ENCODE results near the gene BICDL2.

The BICDL2 gene

DNA sequence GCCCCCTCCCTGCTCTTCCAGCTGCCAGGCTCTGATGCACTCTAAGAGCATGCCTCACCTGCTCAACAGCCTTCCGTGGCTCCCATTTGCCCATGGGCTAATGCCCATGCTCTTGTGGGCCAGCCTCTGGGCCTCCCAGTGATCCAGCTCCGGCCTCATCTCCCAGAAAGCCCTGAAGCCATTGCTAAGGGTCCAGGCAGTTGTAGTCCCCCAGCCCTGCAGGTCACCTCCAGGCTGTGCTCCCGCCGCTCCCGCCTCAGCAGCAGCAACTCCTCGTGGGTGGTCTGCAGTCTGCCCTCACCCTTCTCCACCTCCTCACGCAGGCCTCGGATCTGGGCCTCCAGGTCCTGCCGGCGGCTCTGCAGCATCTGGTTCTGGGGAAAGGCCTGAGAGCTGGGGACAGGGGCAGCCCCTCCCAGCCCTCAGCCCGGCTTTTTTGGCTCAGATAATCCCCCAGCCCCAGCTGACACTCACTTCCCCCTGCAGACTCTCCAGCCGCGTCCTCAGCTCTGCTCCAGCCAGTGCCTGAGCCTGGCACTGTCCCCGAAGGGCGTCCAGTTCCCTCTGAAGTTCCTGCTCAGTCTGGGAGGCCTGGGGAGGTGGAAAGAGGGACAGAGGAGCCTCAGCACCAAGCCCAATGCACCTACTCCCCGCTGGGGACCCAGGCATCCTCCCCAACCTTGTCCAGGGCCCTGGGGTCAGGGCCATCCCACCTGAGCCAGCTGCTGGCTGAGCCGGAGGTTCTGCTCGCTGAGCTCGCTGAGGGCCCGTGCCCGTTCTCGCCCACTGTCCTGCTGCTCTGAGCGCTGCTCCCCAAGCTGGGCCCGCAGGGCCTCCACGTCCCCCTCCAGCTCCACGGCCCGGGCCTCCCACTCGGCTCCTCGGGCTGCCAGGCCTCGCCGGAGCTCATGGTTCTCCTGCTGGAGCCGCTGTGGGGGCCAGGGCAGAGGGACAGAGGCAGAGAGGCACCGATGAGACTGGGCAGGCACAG lies 6.2 kb downstream of the BICDL2 start:
- H3K36me3 ChIP-seq (ENCODE audit: control insufficient read depth, insufficient read depth, low read length): peaks cover 18% of the 10 kb centered on the region
- 89 to 93% methylated on average over 23 to 31 of the region's 33 CpGs for WGBS, 2 experiments (ENCODE audit: insufficient coverage in 2 of 2)
- peaks cover 8% of the 10 kb centered on the region for H3K4me1 ChIP-seq (ENCODE audit: control insufficient read depth, insufficient read depth, low read length, poor library complexity, severe bottlenecking)
- no peak overlapping the region for H3K4me3 ChIP-seq (ENCODE audit: extremely low read depth, insufficient read depth, low read length, poor library complexity, severe bottlenecking)
- no peaks in the 10 kb centered on the region for H3K9me3 ChIP-seq (ENCODE audit: control insufficient read depth, low read length)
- H3K27ac ChIP-seq (ENCODE audit: low read depth, low read length, severe bottlenecking): no peak overlapping the region

DNA sequence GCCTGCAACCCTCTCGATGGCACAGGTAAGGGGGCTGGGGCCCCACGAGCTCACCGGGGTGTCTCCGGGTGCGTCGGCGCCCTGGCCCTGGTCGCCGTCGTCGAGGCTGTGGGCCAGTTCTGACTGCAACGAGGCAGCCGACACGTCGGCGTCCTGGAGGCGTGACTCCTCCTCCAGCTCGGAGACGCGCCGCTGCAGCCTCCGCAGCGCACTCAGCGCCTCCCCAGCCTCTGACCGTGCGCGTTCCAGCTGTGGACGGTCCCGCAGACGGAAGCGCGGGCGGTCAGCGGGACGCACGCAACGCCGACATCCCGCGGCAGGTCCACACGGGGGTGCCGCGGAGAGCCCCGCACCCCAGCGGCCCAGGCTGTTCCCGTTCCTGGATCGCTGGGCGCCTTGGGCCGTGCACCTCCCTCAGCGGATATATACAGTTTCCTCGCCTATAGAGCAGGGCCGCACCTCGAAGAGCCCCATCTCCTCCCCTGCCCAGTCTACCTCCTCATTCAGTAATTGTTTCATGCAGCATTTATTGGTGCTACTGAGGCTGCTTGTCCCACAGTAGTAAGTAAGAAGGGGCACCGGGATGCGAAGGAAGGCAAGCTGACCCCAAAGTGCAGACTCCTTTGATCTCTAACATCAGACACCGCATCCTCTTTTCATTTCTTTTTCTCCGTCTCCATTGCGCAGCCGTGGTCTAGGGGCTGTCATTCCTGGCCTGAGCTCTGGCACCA lies 7.1 kb downstream of the BICDL2 start:
- H3K9me3 ChIP-seq (ENCODE audit: control insufficient read depth, low read length): no peaks in the 10 kb centered on the region
- H3K27ac ChIP-seq (ENCODE audit: low read depth, low read length, severe bottlenecking): no peak overlapping the region
- peaks cover 20% of the 10 kb centered on the region for H3K36me3 ChIP-seq (ENCODE audit: control insufficient read depth, insufficient read depth, low read length)
- peaks cover 8% of the 10 kb centered on the region for H3K4me1 ChIP-seq (ENCODE audit: control insufficient read depth, insufficient read depth, low read length, poor library complexity, severe bottlenecking)
- WGBS, 2 experiments (ENCODE audit: insufficient coverage in 2 of 2): 88 to 89% methylated on average over 57 to 59 of the region's 59 CpGs
- no peak overlapping the region for H3K4me3 ChIP-seq (ENCODE audit: extremely low read depth, insufficient read depth, low read length, poor library complexity, severe bottlenecking)

DNA sequence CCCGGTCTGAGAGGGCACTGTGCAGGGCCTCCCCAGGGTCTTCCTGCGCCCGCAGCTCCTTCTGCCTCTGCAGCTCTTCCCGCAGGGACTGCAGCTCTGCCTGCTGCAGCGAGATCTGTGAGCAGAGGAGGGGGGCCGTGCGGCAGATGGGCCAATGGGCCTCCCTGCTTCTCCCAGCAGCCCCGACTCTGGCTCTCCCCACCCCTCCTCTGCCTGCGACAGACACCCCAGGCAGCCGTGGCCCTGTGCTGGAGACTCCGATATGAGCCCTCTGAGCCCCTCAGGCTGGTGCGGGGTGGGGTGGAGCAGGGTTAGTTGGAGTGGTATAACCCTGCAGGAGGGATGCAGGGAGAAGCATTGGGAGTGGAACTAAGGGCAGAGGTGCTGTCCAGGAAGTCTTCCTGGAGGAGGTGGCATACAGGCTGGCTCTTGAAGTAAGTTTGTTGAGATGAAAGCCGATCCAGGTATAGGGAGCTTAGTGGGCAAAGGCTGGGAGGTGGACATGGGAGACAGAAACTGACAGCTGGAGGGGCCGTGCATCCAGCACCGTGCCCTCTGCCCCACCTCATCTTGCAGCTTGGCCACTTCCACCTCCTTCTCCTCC lies 7.9 kb downstream of the BICDL2 start:
- Histone ChIP-seq H3K4me3 (ENCODE audit: extremely low read depth, insufficient read depth, low read length, poor library complexity, severe bottlenecking) (no peak overlapping the region), H3K4me1 (ENCODE audit: control insufficient read depth, insufficient read depth, low read length, poor library complexity, severe bottlenecking) (peaks cover 8% of the 10 kb centered on the region), H3K9me3 (ENCODE audit: control insufficient read depth, low read length) (no peaks in the 10 kb centered on the region), H3K27ac (ENCODE audit: low read depth, low read length, severe bottlenecking) (no peak overlapping the region), H3K36me3 (ENCODE audit: control insufficient read depth, insufficient read depth, low read length) (peaks cover 20% of the 10 kb centered on the region)
- WGBS, 2 experiments (ENCODE audit: insufficient coverage in 2 of 2): 70 to 75% methylated on average over 6 to 13 of the region's 15 CpGs

DNA sequence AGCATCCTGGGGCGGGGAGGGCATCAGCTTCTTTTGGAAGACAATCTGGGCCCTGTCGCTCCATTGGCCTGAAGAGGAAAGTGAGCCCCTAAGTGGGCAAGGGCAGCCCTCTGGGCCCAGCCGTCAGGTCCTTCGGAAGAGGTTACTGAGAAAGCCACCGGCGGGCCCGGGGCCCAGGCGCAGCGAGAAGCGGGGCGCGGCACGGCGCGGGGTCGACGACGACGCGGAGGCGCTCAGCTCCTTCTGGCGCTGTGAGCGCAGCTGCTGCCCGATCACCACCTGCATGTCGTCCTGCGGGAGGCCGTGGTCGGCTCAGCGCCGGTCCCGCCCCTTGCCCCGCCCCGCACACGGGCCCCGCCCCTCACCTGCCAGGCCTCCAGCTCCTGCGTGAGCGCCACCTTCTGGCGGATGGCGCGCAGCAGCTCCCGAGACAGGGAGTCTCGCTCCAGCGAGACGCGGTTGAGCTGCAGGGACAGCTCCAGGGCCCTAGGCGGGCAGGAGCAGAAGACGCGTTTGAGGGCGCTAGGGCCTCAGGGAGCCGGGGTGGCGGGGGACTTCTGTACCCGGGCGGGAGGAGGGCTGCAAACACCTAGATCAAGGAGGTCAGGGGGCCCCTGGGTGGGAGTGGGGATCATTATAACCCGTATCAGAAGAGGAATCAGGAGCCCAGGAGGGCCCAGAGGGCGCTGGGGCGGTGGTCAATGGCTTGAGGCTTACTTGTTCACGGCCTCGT lies 8.6 kb downstream of the BICDL2 start:
- H3K36me3 ChIP-seq (ENCODE audit: control insufficient read depth, insufficient read depth, low read length): peaks cover 24% of the 10 kb centered on the region
- H3K27ac ChIP-seq (ENCODE audit: low read depth, low read length, severe bottlenecking): peak overlapping the region; percentile 23
- peaks cover 12% of the 10 kb centered on the region for H3K4me1 ChIP-seq (ENCODE audit: control insufficient read depth, insufficient read depth, low read length, poor library complexity, severe bottlenecking)
- WGBS, 2 experiments (ENCODE audit: insufficient coverage in 2 of 2): 9 to 12% methylated on average over 48 to 53 of the region's 58 CpGs
- no peaks in the 10 kb centered on the region for H3K9me3 ChIP-seq (ENCODE audit: control insufficient read depth, low read length)
- no peak overlapping the region for H3K4me3 ChIP-seq (ENCODE audit: extremely low read depth, insufficient read depth, low read length, poor library complexity, severe bottlenecking)

DNA sequence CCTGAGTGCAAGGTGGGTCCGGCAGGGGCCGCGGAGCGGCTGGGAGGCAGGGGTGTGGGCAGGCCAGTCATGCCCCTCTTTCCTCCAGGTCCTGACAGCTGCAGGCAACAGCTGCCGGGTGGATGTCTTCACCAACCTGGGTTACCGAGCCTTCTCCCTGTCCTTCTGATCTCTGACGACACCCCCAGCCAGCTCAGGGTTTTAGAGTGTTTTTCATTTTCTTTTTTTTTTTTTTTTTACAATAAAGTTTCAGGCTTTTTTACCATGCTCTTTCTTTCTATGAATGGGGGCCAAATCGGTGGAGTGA lies 9.3 kb downstream of the BICDL2 start:
- Histone ChIP-seq H3K4me1 (ENCODE audit: control insufficient read depth, insufficient read depth, low read length, poor library complexity, severe bottlenecking) (peaks cover 18% of the 10 kb centered on the region), H3K27ac (ENCODE audit: low read depth, low read length, severe bottlenecking) (no peak overlapping the region), H3K9me3 (ENCODE audit: control insufficient read depth, low read length) (no peaks in the 10 kb centered on the region), H3K4me3 (ENCODE audit: extremely low read depth, insufficient read depth, low read length, poor library complexity, severe bottlenecking) (no peak overlapping the region), H3K36me3 (ENCODE audit: control insufficient read depth, insufficient read depth, low read length) (peaks cover 28% of the 10 kb centered on the region)
- 98% methylated on average over 5 of the region's 8 CpGs; no CpG with 5 or more reads in 1 of the 2 experiments for WGBS, 2 experiments (ENCODE audit: insufficient coverage in 2 of 2)

DNA sequence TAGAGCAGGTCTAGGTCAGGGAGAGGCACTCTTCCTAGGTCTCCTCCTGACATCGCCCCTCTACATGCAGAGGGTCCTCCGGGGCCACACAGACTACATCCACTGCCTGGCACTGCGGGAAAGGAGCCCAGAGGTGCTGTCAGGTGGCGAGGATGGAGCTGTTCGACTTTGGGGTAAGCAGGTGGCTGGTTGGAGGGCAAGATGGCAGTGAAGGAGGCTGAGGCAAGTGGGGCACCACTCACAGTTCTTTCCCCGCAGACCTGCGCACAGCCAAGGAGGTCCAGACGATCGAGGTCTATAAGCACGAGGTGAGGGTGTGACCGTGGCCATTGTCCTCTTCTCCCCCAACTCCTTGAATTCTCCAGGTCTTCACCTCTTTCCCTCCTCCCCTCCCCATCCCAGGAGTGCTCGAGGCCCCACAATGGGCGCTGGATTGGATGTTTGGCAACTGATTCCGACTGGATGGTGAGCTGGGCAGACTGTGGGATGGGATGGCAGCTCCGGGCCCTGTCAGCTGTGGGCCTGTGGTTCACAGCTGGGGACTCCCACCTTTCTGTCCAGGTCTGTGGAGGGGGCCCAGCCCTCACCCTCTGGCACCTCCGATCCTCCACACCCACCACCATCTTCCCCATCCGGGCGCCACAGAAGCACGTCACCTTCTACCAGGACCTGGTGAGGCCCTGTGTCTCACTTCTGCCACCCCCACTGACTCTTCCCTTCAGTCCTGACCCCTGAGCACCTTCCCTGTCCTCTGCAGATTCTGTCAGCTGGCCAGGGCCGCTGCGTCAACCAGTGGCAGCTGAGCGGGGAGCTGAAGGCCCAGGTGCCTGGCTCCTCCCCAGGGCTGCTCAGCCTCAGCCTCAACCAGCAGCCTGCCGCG lies 9.9 kb downstream of the BICDL2 start:
- Histone ChIP-seq H3K9me3 (ENCODE audit: control insufficient read depth, low read length) (no peaks in the 10 kb centered on the region), H3K27ac (ENCODE audit: low read depth, low read length, severe bottlenecking) (no peak overlapping the region), H3K36me3 (ENCODE audit: control insufficient read depth, insufficient read depth, low read length) (peaks cover 31% of the 10 kb centered on the region), H3K4me1 (ENCODE audit: control insufficient read depth, insufficient read depth, low read length, poor library complexity, severe bottlenecking) (peaks cover 18% of the 10 kb centered on the region), H3K4me3 (ENCODE audit: extremely low read depth, insufficient read depth, low read length, poor library complexity, severe bottlenecking) (no peak overlapping the region)
- WGBS, 2 experiments (ENCODE audit: insufficient coverage in 2 of 2): 95 to 98% methylated on average over 15 to 22 of the region's 24 CpGs

DNA sequence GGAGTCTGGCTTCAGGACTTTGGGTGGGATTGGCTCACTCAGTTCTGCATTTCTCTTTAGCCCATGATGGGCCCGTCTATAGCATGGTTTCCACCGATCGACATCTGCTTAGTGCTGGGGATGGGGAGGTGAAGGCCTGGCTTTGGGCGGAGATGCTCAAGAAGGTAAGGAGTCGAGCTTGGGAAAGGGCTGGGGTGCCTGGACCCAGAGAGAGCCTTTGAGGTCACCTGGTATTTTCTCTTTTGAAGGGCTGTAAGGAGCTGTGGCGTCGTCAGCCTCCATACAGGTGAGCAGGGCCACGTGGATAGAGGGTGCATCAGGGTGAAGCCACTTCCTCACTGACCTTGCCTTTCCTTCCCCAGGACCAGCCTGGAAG lies 10.8 kb downstream of the BICDL2 start:
- Histone ChIP-seq H3K4me3 (ENCODE audit: extremely low read depth, insufficient read depth, low read length, poor library complexity, severe bottlenecking) (no peak overlapping the region), H3K27ac (ENCODE audit: low read depth, low read length, severe bottlenecking) (no peak overlapping the region), H3K9me3 (ENCODE audit: control insufficient read depth, low read length) (no peaks in the 10 kb centered on the region), H3K36me3 (ENCODE audit: control insufficient read depth, insufficient read depth, low read length) (peaks cover 36% of the 10 kb centered on the region), H3K4me1 (ENCODE audit: control insufficient read depth, insufficient read depth, low read length, poor library complexity, severe bottlenecking) (peaks cover 18% of the 10 kb centered on the region)
- WGBS, 2 experiments (ENCODE audit: insufficient coverage in 2 of 2): 93 to 95% methylated on average over 8 of the region's 8 CpGs

DNA sequence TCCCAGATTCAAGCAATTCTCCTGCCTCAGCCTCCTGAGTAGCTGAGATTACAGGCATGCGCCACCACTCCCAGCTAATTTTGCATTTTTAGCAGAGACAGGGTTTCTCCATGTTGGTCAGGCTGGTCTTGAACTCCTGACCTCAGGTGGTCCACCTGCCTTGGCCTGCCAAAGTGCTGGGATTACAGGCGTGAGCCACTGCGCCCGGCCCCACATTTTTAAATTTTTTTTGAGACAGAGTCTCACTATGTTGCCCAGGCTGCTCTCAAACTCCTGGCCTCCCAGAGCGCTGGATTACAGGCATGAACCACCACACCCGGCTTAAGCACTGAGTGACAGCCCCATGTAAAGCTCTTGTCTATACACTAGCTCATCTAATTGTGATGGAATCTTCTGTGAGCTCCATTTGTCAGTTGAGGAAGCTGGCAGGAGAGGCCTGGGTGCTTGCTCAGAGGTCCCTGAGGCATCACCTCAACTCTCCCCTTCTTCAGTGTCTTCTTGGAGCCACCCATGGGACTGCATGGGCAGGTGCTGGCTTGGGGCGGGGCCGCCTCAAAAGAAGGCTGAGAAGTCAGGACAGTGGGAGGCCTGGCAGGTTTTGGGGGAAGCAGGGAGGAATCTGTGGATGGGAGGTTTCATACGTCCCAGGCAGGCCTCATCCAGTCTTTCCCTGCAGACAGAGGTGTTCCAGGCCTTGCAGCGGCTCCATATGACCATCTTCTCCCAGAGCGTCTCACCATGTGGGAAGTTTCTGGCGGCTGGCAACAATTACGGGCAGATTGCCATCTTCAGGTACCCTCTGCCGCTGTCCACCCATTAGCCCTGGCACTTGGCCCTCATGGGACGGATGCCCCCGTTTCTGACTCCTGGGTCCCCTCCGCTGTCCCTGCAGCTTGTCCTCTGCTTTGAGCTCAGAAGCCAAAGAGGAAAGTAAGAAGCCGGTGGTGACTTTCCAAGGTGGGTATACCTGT lies 11.4 kb downstream of the BICDL2 start:
- H3K4me1 ChIP-seq (ENCODE audit: control insufficient read depth, insufficient read depth, low read length, poor library complexity, severe bottlenecking): peaks cover 18% of the 10 kb centered on the region
- no peak overlapping the region for H3K27ac ChIP-seq (ENCODE audit: low read depth, low read length, severe bottlenecking)
- WGBS, 2 experiments (ENCODE audit: insufficient coverage in 2 of 2): 94 to 98% methylated on average over 16 to 18 of the region's 18 CpGs
- no peaks in the 10 kb centered on the region for H3K9me3 ChIP-seq (ENCODE audit: control insufficient read depth, low read length)
- no peak overlapping the region for H3K4me3 ChIP-seq (ENCODE audit: extremely low read depth, insufficient read depth, low read length, poor library complexity, severe bottlenecking)
- H3K36me3 ChIP-seq (ENCODE audit: control insufficient read depth, insufficient read depth, low read length): peaks cover 36% of the 10 kb centered on the region
